HuH-7.5 (cell line): ENCODE results near the gene TNPO2.

ENCODE experiments used
- DNase-seq: peaks from one replicate; pipeline ENCODE4 v3.0.0; 2011; ENCODE audit warnings: low spot score

TNPO2 gene

GRCh38 chr19:12723641-12724426 lies at the start of gene TNPO2:
TNPO2 (minus strand) TSS chr19:12723932; CDS start chr19:12720977, 2,955 bp downstream.
- peak; percentile 88 for DNase-seq

GRCh38 chr19:12772323-12772722 lies 48.6 kb upstream of the TNPO2 start:
- DNase-seq = no peak

GRCh38 chr19:12770922-12771321 lies 47.2 kb upstream of the TNPO2 start:
- DNase-seq = no peak

- DNase-seq = no peak
These were observed 46.0 kb upstream of the TNPO2 start for GRCh38 chr19:12769689-12770088.

- no peak for DNase-seq
These were observed 43.9 kb upstream of the TNPO2 start for GRCh38 chr19:12767666-12768065.

- DNase-seq = no peak
These were observed 43.4 kb upstream of the TNPO2 start for GRCh38 chr19:12767150-12767549.

GRCh38 chr19:12766051-12766521 lies 42.4 kb upstream of the TNPO2 start:
- DNase-seq = peak; percentile 97

GRCh38 chr19:12764698-12765097 lies 41.0 kb upstream of the TNPO2 start:
- no peak for DNase-seq

- no peak for DNase-seq
These were observed 39.4 kb upstream of the TNPO2 start for GRCh38 chr19:12763100-12763499.

- no peak for DNase-seq
These were observed 36.0 kb upstream of the TNPO2 start for GRCh38 chr19:12759686-12760085.

- DNase-seq = peak; percentile 91
These were observed 34.0 kb upstream of the TNPO2 start for GRCh38 chr19:12757544-12758274.

GRCh38 chr19:12756150-12756883 lies 32.6 kb upstream of the TNPO2 start:
- DNase-seq = no peak

- DNase-seq = no peak
These were observed 30.9 kb upstream of the TNPO2 start for GRCh38 chr19:12754465-12755196.

GRCh38 chr19:12752056-12752781 lies 28.5 kb upstream of the TNPO2 start:
- DNase-seq = no peak

- DNase-seq = no peak
These were observed 27.9 kb upstream of the TNPO2 start, which contains the start of gene BEST2 for GRCh38 chr19:12751635-12752034. BEST2 (plus strand) TSS chr19:12751791; CDS start chr19:12752593, 802 bp downstream.

GRCh38 chr19:12750851-12751250 lies 27.1 kb upstream of the TNPO2 start:
- no peak for DNase-seq

- DNase-seq = no peak
These were observed 26.3 kb upstream of the TNPO2 start for GRCh38 chr19:12749938-12750521.

GRCh38 chr19:12748489-12748888 lies 24.8 kb upstream of the TNPO2 start:
- DNase-seq = no peak

- DNase-seq = no peak
These were observed 21.6 kb upstream of the TNPO2 start for GRCh38 chr19:12745166-12745897.

GRCh38 chr19:12737835-12738351 lies 14.2 kb upstream of the TNPO2 start:
- no peak for DNase-seq
